HepG2 (cell line): Measurements from ENCODE around the gene C20orf202. TPM values are rescaled to one million over a fixed set of nuclear protein-coding genes. Genes with fewer than 3 reads are reported as not detected.

Experiments
- ARID5B ChIP-seq: IDR thresholded peaks from 2 replicates; pipeline ENCODE4 v1.4.0; 2020; ENCODE audit warnings: mild to moderate bottlenecking, missing genetic modification reagents
- ATF4 ChIP-seq, 2 experiments: fragments of 450-650 bp in 1 of 2; sonication (generic) in 1 of 2; formaldehyde crosslinking; IDR thresholded peaks; 2 replicates each; pipeline versions ENCODE4 v1.5.0 to v1.8.0; 2020 to 2022; ENCODE audit warnings: mild to moderate bottlenecking in 1 of 2, missing genetic modification reagents in 1 of 2
- ATM ChIP-seq: fragments of 450-650 bp; IDR thresholded peaks from 2 replicates; pipeline ENCODE4 v1.7.1; 2017; ENCODE audit warnings: mild to moderate bottlenecking, borderline replicate concordance
- HOXA3 ChIP-seq: sonication (generic); formaldehyde crosslinking; IDR thresholded peaks from 2 replicates; pipeline ENCODE4 v1.5.0; 2020; ENCODE audit warnings: missing genetic modification reagents
- HOXA7 ChIP-seq: sonication (generic); formaldehyde crosslinking; IDR thresholded peaks from 2 replicates; pipeline ENCODE4 v1.8.1; 2022; ENCODE audit warnings: mild to moderate bottlenecking, missing genetic modification reagents, moderate library complexity
- MBNL3 ChIP-seq: fragments of 250-450 bp; sonication (Bioruptor Pico); conservative IDR thresholded peaks from 2 replicates; pipeline ENCODE4 v1.8.0; 2022; ENCODE audit warnings: mild to moderate bottlenecking, inconsistent platforms
- NFE2L1 ChIP-seq: sonication (generic); formaldehyde crosslinking; IDR thresholded peaks from 2 replicates; pipeline ENCODE4 v1.4.0; 2020; ENCODE audit warnings: missing genetic modification reagents, mild to moderate bottlenecking, borderline replicate concordance
- TAF1 ChIP-seq: sonication (generic); formaldehyde crosslinking; IDR thresholded peaks from 2 replicates; pipeline ENCODE4 v1.4.0; 2020; ENCODE audit warnings: missing genetic modification reagents
- ZC3H4 ChIP-seq: sonication (generic); formaldehyde crosslinking; IDR thresholded peaks from 2 replicates; pipeline ENCODE4 v1.4.0; 2020; ENCODE audit warnings: missing genetic modification reagents, borderline replicate concordance
- ZNF232 ChIP-seq: sonication (generic); formaldehyde crosslinking; IDR thresholded peaks from 2 replicates; pipeline ENCODE4 v1.4.0; 2020; ENCODE audit warnings: missing genetic modification reagents, borderline replicate concordance
- ZNF30 ChIP-seq: sonication (generic); formaldehyde crosslinking; IDR thresholded peaks from 2 replicates; pipeline ENCODE4 v1.5.0; 2020; ENCODE audit warnings: mild to moderate bottlenecking, missing genetic modification reagents
- ZNF317 ChIP-seq: sonication (generic); formaldehyde crosslinking; IDR thresholded peaks from 2 replicates; pipeline ENCODE4 v1.5.0; 2020; ENCODE audit warnings: mild to moderate bottlenecking, missing genetic modification reagents
- ZNF343 ChIP-seq: sonication (generic); formaldehyde crosslinking; IDR thresholded peaks from 2 replicates; pipeline ENCODE4 v1.4.0; 2020; ENCODE audit warnings: mild to moderate bottlenecking, missing genetic modification reagents
- ZNF552 ChIP-seq: sonication (generic); formaldehyde crosslinking; IDR thresholded peaks from 2 replicates; pipeline ENCODE4 v1.9.0; 2022; ENCODE audit warnings: missing genetic modification reagents, mild to moderate bottlenecking, borderline replicate concordance
- ZNF678 ChIP-seq: sonication (generic); formaldehyde crosslinking; IDR thresholded peaks from 2 replicates; pipeline ENCODE4 v1.4.0; 2020; ENCODE audit warnings: mild to moderate bottlenecking, missing genetic modification reagents
- ZNF850 ChIP-seq: sonication (generic); formaldehyde crosslinking; conservative IDR thresholded peaks from 2 replicates; pipeline ENCODE4 v1.9.0; 2021; ENCODE audit warnings: mild to moderate bottlenecking, missing genetic modification reagents
- ZSCAN31 ChIP-seq: sonication (generic); formaldehyde crosslinking; IDR thresholded peaks from 2 replicates; pipeline ENCODE4 v1.5.0; 2020; ENCODE audit warnings: low read depth, mild to moderate bottlenecking, missing genetic modification reagents
- polyA plus RNA-seq, 8 experiments: library from polyadenylated mRNA; depleted of rRNA in 3 of 8; stranded (reverse) in 7 of 8; unstranded in 1 of 8; fragments of >200 nt; fragmentation: Illumina TruSeq in 4 of 8; extraction: Trizol in 4 of 8; gene quantifications; 2 replicates each; pipeline versions ENCODE4 v1.2.1 to v1.2.3, GENCODE V29; 2011 to 2016; ENCODE audit warnings: low read depth in 4 of 8, missing spikeins in 1 of 8, mixed read lengths in 1 of 8; ENCODE audit not compliant: insufficient read depth in 1 of 8
- total RNA-seq, 5 experiments: library from RNA; depleted of rRNA; stranded (reverse); fragments of >200 nt; fragmentation: Illumina TruSeq; extraction: Trizol; gene quantifications; 2 replicates each; pipeline ENCODE4 v1.2.3, GENCODE V29; 2016; ENCODE audit warnings: low read depth in 1 of 5
- TF ChIP-seq, protein P1 (sequence below): sonication (generic); formaldehyde crosslinking; conservative IDR thresholded peaks from 2 replicates; pipeline ENCODE4 v1.8.0; 2022; ENCODE audit warnings: missing genetic modification reagents
- TF ChIP-seq, protein P2 (sequence below): sonication (generic); formaldehyde crosslinking; IDR thresholded peaks from 2 replicates; pipeline ENCODE4 v1.4.0; 2020; ENCODE audit warnings: missing genetic modification reagents
- TF ChIP-seq, protein P3 (sequence below), 2 experiments: sonication (generic) in 1 of 2; formaldehyde crosslinking in 1 of 2; IDR thresholded peaks; 2 replicates each; pipeline versions ENCODE4 v1.5.1 to v1.6.1; 2011 to 2020; ENCODE audit warnings: borderline replicate concordance in 1 of 2, low read depth in 1 of 2, low read length in 1 of 2, mild to moderate bottlenecking in 1 of 2, missing genetic modification reagents in 1 of 2, moderate library complexity in 1 of 2

C20orf202 gene
- total and polyA plus RNA-seq, 2 of the 13 experiments (the other 11 are each of a cell fraction or from before 2014, with no cell fraction given) = 0.20 to 1.2 TPM

DNA sequence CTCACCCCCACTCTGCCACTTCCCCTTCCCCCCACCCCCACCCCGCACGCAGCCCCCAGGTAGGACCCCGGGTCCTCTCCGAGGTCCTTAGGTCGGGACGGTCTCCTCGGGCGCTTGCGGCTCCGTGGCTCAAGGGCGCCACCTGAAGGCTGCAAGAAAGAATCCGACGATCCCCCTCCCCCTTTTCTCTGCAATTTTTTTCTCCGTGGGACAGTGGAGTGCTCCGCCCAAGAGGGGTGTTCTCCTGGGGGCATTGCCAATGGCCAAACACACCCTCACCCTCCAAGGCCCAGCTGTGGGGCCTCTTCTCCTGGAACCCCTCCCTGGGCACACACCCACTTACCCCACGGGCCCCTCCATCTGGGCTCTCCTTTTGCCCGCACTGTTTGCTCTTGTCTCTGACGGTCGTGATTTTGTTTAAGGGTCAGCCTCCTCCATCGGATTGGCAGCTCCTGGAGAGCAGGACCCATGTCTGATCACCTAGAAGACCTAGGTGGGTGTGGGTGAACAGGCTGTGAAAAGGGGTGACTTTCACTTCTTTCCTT lies 17.4 kb upstream of the C20orf202 start (continued):
- TF ChIP-seq MBNL3 (CRISPR knock-in tag) (no peak), TAF1 (CRISPR knock-in tag) (no peak), ZNF232 (CRISPR knock-in tag) (no peak), ZNF850 (CRISPR knock-in tag) (no peak), ATM (no peak), ZNF317 (CRISPR knock-in tag) (peak; percentile 56; the same call in 1 of the 2 replicates), ARID5B (CRISPR knock-in tag) (peak; percentile 26; the same call in 1 of the 2 replicates), NFE2L1 (peak; percentile 61; the same call in 1 of the 2 replicates), ZC3H4 (no peak), ZNF30 (CRISPR knock-in tag) (no peak), ZNF343 (CRISPR knock-in tag) (no peak), ATF4 (CRISPR knock-in tag; IDR thresholded peaks at IDR 0.05) (no peak), ZSCAN31 (0 out of 2 replicates have a peak, but pooled peaks have one; percentile 46), HOXA3 (CRISPR knock-in tag) (no peak), ZNF552 (0 out of 2 replicates have a peak, but pooled peaks have one; percentile 32), HOXA7 (no peak), ZNF678 (no peak)
- TF ChIP-seq, protein P1, sequence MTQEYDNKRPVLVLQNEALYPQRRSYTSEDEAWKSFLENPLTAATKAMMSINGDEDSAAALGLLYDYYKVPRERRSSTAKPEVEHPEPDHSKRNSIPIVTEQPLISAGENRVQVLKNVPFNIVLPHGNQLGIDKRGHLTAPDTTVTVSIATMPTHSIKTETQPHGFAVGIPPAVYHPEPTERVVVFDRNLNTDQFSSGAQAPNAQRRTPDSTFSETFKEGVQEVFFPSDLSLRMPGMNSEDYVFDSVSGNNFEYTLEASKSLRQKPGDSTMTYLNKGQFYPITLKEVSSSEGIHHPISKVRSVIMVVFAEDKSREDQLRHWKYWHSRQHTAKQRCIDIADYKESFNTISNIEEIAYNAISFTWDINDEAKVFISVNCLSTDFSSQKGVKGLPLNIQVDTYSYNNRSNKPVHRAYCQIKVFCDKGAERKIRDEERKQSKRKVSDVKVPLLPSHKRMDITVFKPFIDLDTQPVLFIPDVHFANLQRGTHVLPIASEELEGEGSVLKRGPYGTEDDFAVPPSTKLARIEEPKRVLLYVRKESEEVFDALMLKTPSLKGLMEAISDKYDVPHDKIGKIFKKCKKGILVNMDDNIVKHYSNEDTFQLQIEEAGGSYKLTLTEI = no peak
- TF ChIP-seq, protein P2, sequence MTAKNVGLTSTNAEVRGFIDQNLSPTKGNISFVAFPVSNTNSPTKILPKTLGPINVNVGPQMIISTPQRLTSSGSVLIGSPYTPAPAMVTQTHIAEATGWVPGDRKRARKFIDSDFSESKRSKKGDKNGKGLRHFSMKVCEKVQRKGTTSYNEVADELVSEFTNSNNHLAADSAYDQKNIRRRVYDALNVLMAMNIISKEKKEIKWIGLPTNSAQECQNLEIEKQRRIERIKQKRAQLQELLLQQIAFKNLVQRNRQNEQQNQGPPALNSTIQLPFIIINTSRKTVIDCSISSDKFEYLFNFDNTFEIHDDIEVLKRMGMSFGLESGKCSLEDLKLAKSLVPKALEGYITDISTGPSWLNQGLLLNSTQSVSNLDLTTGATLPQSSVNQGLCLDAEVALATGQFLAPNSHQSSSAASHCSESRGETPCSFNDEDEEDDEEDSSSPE (CRISPR knock-in tag) = no peak
- TF ChIP-seq, protein P3, sequence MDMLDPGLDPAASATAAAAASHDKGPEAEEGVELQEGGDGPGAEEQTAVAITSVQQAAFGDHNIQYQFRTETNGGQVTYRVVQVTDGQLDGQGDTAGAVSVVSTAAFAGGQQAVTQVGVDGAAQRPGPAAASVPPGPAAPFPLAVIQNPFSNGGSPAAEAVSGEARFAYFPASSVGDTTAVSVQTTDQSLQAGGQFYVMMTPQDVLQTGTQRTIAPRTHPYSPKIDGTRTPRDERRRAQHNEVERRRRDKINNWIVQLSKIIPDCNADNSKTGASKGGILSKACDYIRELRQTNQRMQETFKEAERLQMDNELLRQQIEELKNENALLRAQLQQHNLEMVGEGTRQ (IDR thresholded peaks at IDR 0.05; ENCODE audit: low read depth, low read length) = no peak
- TF ChIP-seq, protein P3 (CRISPR knock-in tag; IDR thresholded peaks at IDR 0.05; ENCODE audit: borderline replicate concordance) = no peak
